IMR-90 (cell line): ENCODE data around the gene EIF1. TPM values are rescaled to one million over a fixed set of nuclear protein-coding genes. Genes with fewer than 3 reads are reported as not detected.

ENCODE experiments used
- ATAC-seq: fragments of 200-7000 bp; cut with Tn5 transposase; 2 replicates; pipeline ENCODE4 v1.9.1; 2020; ENCODE audit warnings: low read depth, mild to moderate bottlenecking, moderate library complexity
- BruUV-seq: library from RNA; stranded (reverse); fragments of 400-500 nt; replicated peaks from 2 replicates; lab custom pipeline; 2021; lab: Mats Ljungman, UMichigan
- CTCF ChIA-PET: fragments of 300-600 bp; formaldehyde crosslinking; extraction: SDS; loops from one replicate; lab custom pipeline; 2021; ENCODE audit warnings: antibody characterized with exemption; lab: Yijun Ruan, JAX
- POLR2A ChIA-PET: fragments of 300-600 bp; sonication (Branson Sonifier 250); formaldehyde crosslinking; loops from one replicate; lab custom pipeline; 2022; ENCODE audit warnings: antibody characterized with exemption; ENCODE audit not compliant: unreplicated experiment; lab: Charles Lee
- DNase-seq: peaks from one replicate; pipeline ENCODE4 v3.0.0; 2013
- H2AFZ ChIP-seq: replicated peaks from 2 replicates; pipeline ENCODE3; 2013; ENCODE audit warnings: low read length, mild to moderate bottlenecking; ENCODE audit not compliant: poor library complexity
- H2AK5ac ChIP-seq: 2 replicates; pipeline ENCODE4 v1.6.1; 2013; ENCODE audit warnings: low read depth, low read length, inconsistent platforms
- H2AK9ac ChIP-seq: replicated peaks from 2 replicates; pipeline ENCODE3; 2013; ENCODE audit warnings: mild to moderate bottlenecking, low read depth, low read length, moderate library complexity; ENCODE audit not compliant: poor library complexity
- H2BK120ac ChIP-seq: 2 replicates; pipeline ENCODE4 v1.6.1; 2013; ENCODE audit warnings: low read depth, low read length, inconsistent platforms
- H2BK15ac ChIP-seq: 3 replicates; pipeline ENCODE4 v1.6.1; 2013; ENCODE audit warnings: low read depth, low read length, inconsistent platforms
- H2BK20ac ChIP-seq: 2 replicates; pipeline ENCODE4 v1.6.1; 2013; ENCODE audit warnings: low read depth, mild to moderate bottlenecking, inconsistent platforms, low read length, moderate library complexity
- H2BK5ac ChIP-seq: 2 replicates; pipeline ENCODE4 v1.6.1; 2013; ENCODE audit warnings: mild to moderate bottlenecking, low read depth, low read length, inconsistent platforms; ENCODE audit not compliant: poor library complexity, severe bottlenecking
- H3K14ac ChIP-seq: replicated peaks from 2 replicates; pipeline ENCODE4 v1.6.1; 2013; ENCODE audit warnings: low read depth, low read length, inconsistent platforms
- H3K18ac ChIP-seq: 2 replicates; pipeline ENCODE4 v1.6.1; 2013; ENCODE audit warnings: low read depth, low read length, control low read depth
- H3K23ac ChIP-seq: 2 replicates; pipeline ENCODE4 v1.6.1; 2013; ENCODE audit warnings: low read depth, low read length, inconsistent platforms
- H3K27ac ChIP-seq: 2 replicates; pipeline ENCODE4 v1.5.1; 2013; ENCODE audit warnings: mild to moderate bottlenecking, control low read depth, low read length; ENCODE audit not compliant: insufficient read depth
- H3K27me3 ChIP-seq: 2 replicates; pipeline ENCODE4 v1.6.1; 2013; ENCODE audit warnings: low read length; ENCODE audit not compliant: control insufficient read depth, insufficient read depth
- H3K36me3 ChIP-seq: 2 replicates; pipeline ENCODE4 v1.6.1; 2013; ENCODE audit warnings: low read length, mixed read lengths; ENCODE audit not compliant: control insufficient read depth, insufficient read depth
- H3K4ac ChIP-seq: 2 replicates; pipeline ENCODE4 v1.6.1; 2013; ENCODE audit warnings: low read depth, low read length, inconsistent platforms
- H3K4me1 ChIP-seq: 2 replicates; pipeline ENCODE4 v1.6.1; 2013; ENCODE audit warnings: low read length, mixed read lengths; ENCODE audit not compliant: control insufficient read depth, insufficient read depth
- H3K4me2 ChIP-seq: 2 replicates; pipeline ENCODE4 v1.6.1; 2013; ENCODE audit warnings: low read depth, mild to moderate bottlenecking, control low read depth, low read length, moderate library complexity
- H3K4me3 ChIP-seq: 2 replicates; pipeline ENCODE4 v1.5.1; 2013; ENCODE audit warnings: low read depth, mild to moderate bottlenecking, control low read depth, low read length, moderate library complexity; ENCODE audit not compliant: insufficient read depth
- H3K56ac ChIP-seq: 2 replicates; pipeline ENCODE4 v1.6.1; 2013; ENCODE audit warnings: low read length, inconsistent platforms; ENCODE audit not compliant: insufficient read depth; ENCODE audit errors: extremely low read depth
- H3K79me1 ChIP-seq, 2 experiments: 2 replicates each; pipeline ENCODE4 v1.6.1; 2013; ENCODE audit warnings: low read length in 2 of 2, inconsistent platforms in 1 of 2, low read depth in 1 of 2
- H3K9ac ChIP-seq: 2 replicates; pipeline ENCODE4 v1.6.1; 2013; ENCODE audit warnings: low read depth, low read length, control low read depth
- H3K9me1 ChIP-seq: 2 replicates; pipeline ENCODE4 v1.6.1; 2013; ENCODE audit warnings: low read length, inconsistent platforms; ENCODE audit not compliant: insufficient read depth
- H3K9me3 ChIP-seq: 2 replicates; pipeline ENCODE4 v1.6.1; 2013; ENCODE audit warnings: low read length; ENCODE audit not compliant: control insufficient read depth, insufficient read depth
- H4K20me1 ChIP-seq: 2 replicates; pipeline ENCODE4 v1.6.1; 2013; ENCODE audit warnings: low read length, inconsistent platforms; ENCODE audit not compliant: insufficient read depth
- H4K5ac ChIP-seq: 2 replicates; pipeline ENCODE4 v1.6.1; 2013; ENCODE audit warnings: mild to moderate bottlenecking, low read depth, low read length, control low read depth
- H4K8ac ChIP-seq, 2 experiments: 2 replicates each; pipeline ENCODE4 v1.6.1; 2013; ENCODE audit warnings: low read depth in 2 of 2, low read length in 2 of 2, control low read depth in 1 of 2, inconsistent platforms in 1 of 2
- H4K91ac ChIP-seq: 2 replicates; pipeline ENCODE4 v1.6.1; 2013; ENCODE audit warnings: low read depth, low read length, inconsistent platforms; ENCODE audit not compliant: insufficient read depth
- BHLHE40 ChIP-seq: fragments of 150-350 bp; IDR thresholded peaks from 2 replicates; pipeline ENCODE4 v1.6.1; 2016; ENCODE audit warnings: mild to moderate bottlenecking, low read depth, low read length
- MAZ ChIP-seq: IDR thresholded peaks from 2 replicates; pipeline ENCODE4 v1.6.1; 2012; ENCODE audit warnings: low read depth, mild to moderate bottlenecking, low read length, improper control_type of control experiment, moderate library complexity, borderline replicate concordance
- RFX5 ChIP-seq: IDR thresholded peaks from 2 replicates; pipeline ENCODE4 v1.8.0; 2012; ENCODE audit warnings: low read depth, mild to moderate bottlenecking, low read length, moderate library complexity
- WGBS, 2 experiments: methylation state at CpG; one replicate each; pipeline versions ENCODE4 v1.1.5 to v1.1.7; 2013; ENCODE audit warnings: missing lambda C conversion rate in 2 of 2; ENCODE audit not compliant: insufficient read length in 1 of 2; ENCODE audit errors: extremely low coverage in 2 of 2; 5-methylcytosine and 5-hydroxymethylcytosine counted together
- dilution Hi-C: fragments of 300-500 bp; cut with HindIII; formaldehyde crosslinking; loops from one replicate; pipeline ENCODE4 v1.14.3; 2018; ENCODE audit warnings: low sequenced_read_pairs; ENCODE audit not compliant: unreplicated experiment
- in situ Hi-C: fragments of 300-500 bp; cut with MboI; formaldehyde crosslinking; loops from 3 replicates; pipeline ENCODE4 v1.14.3; 2019; ENCODE audit warnings: low sequenced_read_pairs, inconsistent platforms, mixed read lengths
- intact Hi-C: fragments of 100-400 bp; cut with micrococcal nuclease; formaldehyde crosslinking; loops from 2 replicates; pipeline ENCODE4 v1.10.0; 2022
- polyA plus RNA-seq, 3 experiments: library from polyadenylated mRNA; depleted of rRNA; stranded (reverse); fragments of >200 nt; gene quantifications; 2 replicates each; pipeline ENCODE4 v1.2.3, GENCODE V29; 2012; ENCODE audit warnings: low replicate concordance in 1 of 3
- total RNA-seq: library from RNA; depleted of rRNA; stranded (reverse); fragments of >200 nt; gene quantifications from 2 replicates; pipeline ENCODE4 v1.2.3, GENCODE V29; 2012

The EIF1 gene
- total and polyA plus RNA-seq, 2 of the 4 experiments (the other 2 are of a cell fraction), result 89.4 to 381 TPM

DNA sequence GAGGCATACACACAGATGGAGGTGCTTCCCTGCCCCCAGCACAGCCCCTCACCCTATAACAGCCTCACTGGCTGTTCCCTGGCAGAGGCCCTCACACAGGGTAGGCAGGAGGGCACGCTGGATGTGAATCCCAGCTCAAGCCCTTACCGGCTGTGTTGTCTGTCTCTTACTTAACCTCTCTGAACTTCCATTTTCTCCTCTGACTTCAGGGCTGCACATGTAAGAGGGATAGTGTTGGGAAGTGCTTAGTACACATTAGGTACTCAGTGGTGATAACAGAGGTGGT lies 24.6 kb upstream of the EIF1 start:
- peaks cover 11% of the 10 kb centered on the region for H3K4me1 ChIP-seq
- no peak overlapping the region for H3K4me3 ChIP-seq
- in situ Hi-C loops (loop anchor here (5.0 to 25.0 kb wide), 7 partner anchors 112 to 1302 kb away; partner anchors contain the start of gene GJD3), dilution Hi-C loops (no loop called here), intact Hi-C loops (no loop called here)
- no peak overlapping the region for H2BK120ac ChIP-seq
- BruUV-seq, result no TSS peak
- H2AFZ ChIP-seq, result peak overlapping the region; percentile 68
- H3K14ac ChIP-seq, result no peak overlapping the region
- H3K18ac ChIP-seq, result no peak overlapping the region
- H4K8ac ChIP-seq, result no peak overlapping the region
- H3K9me3 ChIP-seq, result no peaks in the 10 kb centered on the region
- H3K4ac ChIP-seq, result no peak overlapping the region
- H2BK5ac ChIP-seq, result no peak overlapping the region
- no peak overlapping the region for H3K27ac ChIP-seq
- no peak overlapping the region for H3K56ac ChIP-seq
- no peak for DNase-seq
- no CpG with 5 or more reads among the region's 2 CpGs for WGBS, 2 experiments
- no peak overlapping the region for H3K9ac ChIP-seq
- POLR2A ChIA-PET, result interaction anchor here (0.7 kb wide), 1 partner anchor 124 kb away, joined by 7 read pairs; no protein-coding TSS in a partner anchor
- H3K79me1 ChIP-seq, result peaks cover 0 to 4% of the 10 kb centered on the region in 2 experiments; a peak in 1 of 4 replicates
- H2BK15ac ChIP-seq, result no peak overlapping the region
- H4K20me1 ChIP-seq, result no peaks in the 10 kb centered on the region
- TF ChIP-seq BHLHE40, result no peak
- no peak for TF ChIP-seq RFX5
- TF ChIP-seq MAZ, result no peak
- H4K5ac ChIP-seq, result no peak overlapping the region
- no peak overlapping the region for H4K91ac ChIP-seq
- H2AK5ac ChIP-seq, result no peak overlapping the region
- no peak overlapping the region for H3K4me2 ChIP-seq
- no peaks in the 10 kb centered on the region for H3K36me3 ChIP-seq
- no peak overlapping the region for H2BK20ac ChIP-seq
- CTCF ChIA-PET, result interaction anchor here (0.8 to 2.3 kb wide), 3 partner anchors 16 to 861 kb away, joined by 4 to 15 read pairs (median 4); partner anchors contain the start of gene EIF1
- H3K23ac ChIP-seq, result no peak overlapping the region
- peaks cover 3% of the 10 kb centered on the region; the same call in 1 of the 2 replicates for H3K27me3 ChIP-seq
- ATAC-seq, result no peak
- H2AK9ac ChIP-seq, result peak overlapping the region; percentile 89
- H3K9me1 ChIP-seq, result 0 out of 2 replicates have a peak, but pooled peaks cover 7% of the 10 kb centered on the region
